LoVo (cell line): Measurements from ENCODE around the gene ANKRD55.

Experiments
- DNase-seq: peaks from one replicate; pipeline ENCODE4 v3.0.0-alpha.2; 2016; ENCODE audit warnings: low spot score

ANKRD55 gene

DNA sequence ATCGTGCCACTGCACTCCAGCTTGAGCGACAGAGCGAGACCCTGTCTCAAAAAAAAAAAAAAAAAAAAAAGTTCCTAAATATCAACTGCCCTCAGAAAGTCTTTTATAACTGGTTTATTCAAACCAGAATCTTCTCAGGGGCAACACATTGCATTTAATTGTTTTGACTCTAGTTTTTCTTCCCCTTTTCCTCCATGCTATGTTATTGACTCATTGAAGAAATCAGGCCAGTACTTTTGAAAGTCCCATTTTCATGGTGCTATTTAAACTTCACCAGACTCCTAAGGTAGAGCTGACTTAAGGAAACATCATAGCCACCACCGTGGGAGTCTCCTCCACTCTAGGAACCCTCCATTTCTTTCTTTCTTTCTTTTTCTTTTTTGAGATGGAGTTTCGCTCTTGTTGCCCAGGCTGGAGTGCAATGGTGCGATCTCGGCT, 155.3 kb downstream of the ANKRD55 start:
- no peak for DNase-seq

DNA sequence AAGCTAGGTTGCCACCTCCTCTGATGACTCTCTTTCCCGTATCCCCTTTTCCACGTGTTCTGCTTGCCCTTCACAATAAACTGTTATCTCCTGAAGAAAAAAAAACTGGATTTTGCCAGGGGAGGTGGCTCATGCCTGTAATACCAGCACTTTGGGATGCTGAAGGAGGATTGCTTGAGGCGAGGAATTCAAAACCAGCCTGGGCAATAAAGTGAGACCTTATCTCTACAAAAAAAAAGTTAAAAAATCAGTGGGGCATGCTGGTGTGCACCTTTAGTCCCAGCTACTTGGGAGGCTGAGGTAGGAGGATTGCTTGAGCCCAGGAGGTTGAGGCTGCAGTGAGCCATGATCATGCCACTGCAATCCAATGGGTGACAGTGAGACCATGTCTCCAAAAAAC, 156.6 kb downstream of the ANKRD55 start:
- no peak for DNase-seq

DNA sequence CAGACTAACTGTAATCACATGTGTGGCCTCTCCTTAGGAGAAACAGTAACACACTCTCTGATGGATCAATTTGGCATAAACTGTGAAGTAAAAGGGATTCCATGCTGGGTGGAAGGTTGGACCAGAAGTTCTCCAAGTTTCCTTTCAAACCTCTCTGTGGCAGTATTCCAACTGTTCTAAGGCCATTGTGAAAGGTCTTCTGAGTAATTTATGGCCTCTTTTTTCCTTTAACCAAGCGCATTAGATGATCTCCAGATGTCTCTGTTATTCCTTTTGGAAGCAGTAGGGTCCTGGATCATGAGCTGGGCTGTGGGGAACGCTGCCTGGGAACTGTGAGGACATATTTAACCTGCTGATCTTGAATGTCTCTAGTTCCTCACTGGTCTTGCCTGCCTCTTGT, 157.8 kb downstream of the ANKRD55 start:
- no peak for DNase-seq

DNA sequence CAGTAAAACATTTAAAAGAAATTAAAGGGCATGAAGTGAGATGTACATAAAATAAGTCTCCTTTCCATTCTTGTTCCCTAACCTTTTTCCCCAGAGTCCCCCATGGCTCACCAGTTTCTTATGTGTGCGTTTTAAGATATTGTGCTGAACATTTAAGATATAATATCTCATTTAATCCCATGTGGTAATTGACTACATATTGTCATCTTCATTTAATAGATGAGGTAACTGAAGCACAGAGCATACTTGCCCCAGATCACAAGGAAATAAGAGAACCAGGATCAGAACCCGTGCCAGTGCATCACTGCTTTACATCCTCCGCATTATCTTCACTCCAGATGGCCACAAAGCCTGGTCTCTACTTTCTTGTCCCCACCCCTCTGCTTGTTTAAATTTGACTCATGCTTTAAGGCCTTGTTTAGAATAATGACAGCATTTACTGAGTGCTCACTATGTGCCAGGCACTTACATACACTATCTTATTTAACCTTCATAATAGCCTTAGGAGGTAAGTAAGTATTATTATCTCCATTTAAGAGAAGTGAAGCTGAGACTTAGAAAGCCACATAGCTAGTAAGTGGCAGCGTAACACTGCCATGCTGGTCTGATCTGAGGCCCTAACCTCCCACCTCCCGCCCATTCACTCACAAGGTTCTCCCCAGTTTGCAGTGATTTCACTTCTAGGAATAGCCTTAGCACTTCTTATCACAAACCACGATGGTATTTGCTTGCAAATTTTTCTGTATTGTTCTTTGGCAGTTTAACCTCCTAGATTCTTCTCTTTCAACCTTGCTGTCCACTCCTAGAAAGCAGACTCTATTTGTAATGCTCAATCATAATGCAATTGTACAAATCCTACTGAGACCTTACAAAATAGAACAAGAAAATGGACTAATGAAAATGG, 160.0 kb downstream of the ANKRD55 start:
- no peak for DNase-seq

DNA sequence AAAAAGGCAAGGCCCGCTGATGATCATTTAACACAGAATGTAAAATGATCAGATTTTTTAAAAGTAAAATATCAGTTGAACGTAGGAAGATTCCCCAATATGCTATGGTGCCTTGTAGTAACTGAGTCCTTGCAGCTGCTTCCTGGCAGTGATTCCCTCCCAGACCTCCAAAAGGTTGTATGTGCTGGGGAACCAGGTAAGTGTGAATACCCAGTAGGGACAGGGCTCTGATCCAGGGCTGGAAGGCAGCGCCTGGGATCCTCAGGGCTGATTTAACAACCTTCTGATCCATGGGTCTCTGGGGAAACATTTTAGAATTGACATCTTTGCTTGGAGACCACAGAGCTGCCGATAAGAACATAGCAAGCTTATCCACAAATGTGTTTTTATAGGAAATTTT, 161.7 kb downstream of the ANKRD55 start:
- DNase-seq = no peak

DNA sequence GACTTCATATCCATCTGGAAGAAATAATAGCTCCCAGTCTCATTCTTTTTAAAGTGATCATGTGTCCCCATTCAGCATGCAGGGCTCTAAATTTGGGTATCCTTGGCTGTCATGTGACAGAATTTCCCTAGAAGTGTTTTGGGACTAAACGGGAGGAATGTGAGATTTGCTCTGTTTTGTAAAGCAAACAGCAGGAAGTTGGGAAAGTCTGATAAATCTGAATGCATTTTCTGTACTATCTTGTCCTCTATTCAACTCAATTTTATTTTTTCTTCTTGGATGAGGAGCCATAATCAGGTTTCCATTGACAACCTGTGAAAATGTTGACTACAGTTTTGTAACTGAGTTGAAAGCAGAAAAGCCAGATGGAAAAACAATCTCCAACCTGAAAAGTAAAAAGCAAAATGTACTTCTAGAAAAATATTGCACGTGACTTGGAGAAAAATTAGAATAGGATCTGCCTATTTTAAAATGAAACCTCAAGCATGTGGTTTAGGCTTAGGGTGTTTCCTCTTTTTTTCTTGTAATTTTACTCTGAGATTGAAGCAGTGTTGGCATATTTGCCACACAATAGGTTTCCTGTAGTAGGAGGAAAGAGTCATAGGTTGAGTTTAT, 162.2 kb downstream of the ANKRD55 start:
- no peak for DNase-seq

DNA sequence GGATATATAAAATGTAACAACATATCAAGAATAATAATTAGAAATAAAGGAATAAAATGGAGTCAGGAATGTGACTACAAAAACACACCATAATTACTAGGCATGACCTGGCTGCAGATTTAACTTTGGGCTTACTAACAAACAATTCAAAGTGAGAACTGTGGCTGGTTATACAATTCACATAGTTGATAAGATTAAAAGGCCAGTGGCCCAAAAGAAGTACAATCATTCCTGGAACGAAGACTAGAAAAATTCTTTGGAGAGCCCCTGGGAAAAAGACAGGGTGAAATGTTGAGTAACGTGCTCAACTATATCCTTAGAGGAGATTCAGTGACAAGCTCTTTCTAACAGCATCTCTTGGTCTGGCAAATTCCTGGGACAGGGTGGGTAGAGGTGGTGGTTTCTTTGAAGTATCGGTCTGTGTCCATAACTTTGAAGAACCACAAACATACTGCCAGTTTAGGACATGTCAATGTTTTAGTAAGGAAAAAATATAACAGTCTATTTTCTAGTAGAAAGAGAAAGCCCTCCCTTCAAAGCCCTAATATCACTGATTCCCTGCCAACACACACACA, 163.4 kb downstream of the ANKRD55 start:
- DNase-seq = no peak

DNA sequence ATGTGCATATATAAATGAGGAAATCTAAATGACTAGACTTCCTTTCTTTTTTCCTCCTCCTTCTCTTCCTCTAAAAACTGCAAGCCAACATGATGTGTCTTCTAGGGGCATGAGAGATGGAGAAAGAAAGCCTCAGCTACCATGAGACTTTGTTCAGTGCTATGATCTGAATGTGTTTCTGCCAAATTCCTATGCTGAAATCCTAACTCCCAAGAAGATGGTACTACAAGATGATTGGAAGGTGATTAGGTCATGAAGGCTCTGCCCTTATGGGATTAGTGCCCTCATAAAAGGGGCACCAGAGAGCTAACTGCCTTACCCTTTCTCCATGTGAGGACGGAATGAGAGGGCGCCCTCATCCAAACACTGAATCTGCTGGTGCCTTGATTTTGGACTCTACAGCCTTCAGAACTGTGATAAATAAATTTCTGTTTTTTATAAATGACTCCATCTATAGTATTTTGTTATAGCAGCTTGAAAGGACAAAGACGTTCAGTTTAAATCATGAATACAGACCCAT, 166.1 kb downstream of the ANKRD55 start:
- DNase-seq = no peak

DNA sequence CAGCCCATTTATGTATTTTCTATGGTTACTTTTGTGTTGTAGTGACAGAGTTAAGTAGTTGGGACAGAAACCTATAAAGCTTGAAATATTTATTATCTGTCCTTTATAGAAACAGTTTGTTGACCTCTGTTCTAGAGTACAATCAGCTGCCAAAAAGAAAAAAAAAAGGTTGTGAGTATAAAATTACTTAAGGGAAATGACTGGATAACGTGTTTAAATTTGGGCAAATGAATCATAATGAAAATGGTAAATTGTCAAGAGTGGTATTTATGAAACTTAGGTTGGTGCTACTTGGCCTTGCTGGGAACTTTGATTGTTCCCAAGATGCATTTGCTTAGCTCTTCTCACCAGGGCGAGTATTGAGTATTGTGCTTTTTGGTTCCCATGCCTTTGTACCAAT, 168.1 kb downstream of the ANKRD55 start:
- no peak for DNase-seq

DNA sequence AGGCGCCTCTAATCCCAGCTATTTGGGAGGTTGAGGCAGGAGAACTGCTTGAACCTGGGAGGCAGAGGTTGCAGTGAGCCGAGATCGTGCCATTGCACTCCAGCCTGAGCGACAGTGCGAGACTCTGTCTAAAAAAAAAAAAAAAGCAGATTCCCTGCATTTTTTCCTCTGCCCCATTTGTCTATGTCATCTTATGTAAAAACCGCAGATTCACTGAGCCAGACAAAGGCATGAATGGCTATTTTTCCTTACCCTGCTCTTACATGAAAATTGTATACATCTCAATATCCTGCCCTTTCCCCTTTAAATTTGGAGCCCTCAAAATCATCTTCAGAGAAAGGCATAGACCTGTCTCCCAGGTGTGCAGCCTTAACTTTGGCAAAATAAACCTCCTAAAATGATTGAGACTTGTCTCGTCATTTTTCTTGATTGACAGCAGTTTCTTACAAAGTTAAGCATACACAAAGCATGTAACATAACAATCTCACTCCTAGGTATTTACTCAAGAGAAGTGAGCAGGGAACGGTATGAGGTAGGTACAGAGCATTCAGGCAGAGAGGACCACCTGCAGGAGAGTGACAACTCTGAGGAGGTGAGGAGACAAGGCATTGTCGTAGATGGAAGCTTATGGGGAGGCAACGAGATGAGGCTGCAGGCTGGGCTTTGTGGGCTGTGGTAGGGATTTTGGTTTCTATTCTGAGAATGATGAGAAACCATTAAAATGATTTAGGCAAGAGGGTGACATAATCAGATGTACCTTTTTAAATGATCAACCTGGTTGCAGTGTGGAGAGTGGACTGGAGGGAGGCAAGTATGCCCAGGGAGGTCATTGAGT, 172.6 kb downstream of the ANKRD55 start:
- DNase-seq = no peak

DNA sequence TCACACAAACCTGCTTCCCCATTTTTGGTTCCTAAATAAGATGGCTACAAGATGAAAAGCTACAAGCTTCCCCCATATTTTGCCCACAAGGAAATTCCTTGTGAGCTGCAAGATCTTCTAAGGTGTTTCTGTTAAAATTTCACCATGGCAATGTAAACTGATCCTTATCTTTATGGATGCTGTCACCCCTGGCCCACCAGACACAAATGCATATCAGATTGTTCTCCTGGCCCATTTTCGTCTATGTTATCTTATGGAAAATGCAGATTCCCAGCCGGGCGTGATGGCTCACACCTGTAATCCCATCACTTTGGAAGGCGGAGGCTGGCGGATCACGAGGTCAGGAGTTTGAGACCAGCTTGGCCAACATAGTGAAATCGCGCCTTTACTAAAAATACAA, 173.3 kb downstream of the ANKRD55 start:
- no peak for DNase-seq

DNA sequence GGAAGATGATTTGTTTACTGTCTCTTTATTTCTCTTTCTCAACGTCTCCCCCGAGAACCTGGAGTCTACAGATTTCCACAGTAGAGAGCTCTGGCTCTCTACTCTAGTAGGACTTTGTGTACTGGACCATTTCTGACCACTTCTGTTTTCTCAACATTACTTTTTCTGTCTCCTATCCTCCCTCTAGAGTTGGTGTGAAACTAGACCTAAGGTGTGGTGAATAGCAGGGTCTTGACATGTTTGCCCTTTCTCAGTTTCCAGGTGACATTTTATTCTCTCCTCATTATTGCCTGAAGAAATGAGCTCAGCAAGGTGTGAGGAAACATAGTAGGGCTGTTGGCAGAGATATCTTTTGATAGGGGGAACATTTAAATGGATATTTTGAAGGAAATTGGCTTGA, 176.3 kb downstream of the ANKRD55 start:
- no peak for DNase-seq

DNA sequence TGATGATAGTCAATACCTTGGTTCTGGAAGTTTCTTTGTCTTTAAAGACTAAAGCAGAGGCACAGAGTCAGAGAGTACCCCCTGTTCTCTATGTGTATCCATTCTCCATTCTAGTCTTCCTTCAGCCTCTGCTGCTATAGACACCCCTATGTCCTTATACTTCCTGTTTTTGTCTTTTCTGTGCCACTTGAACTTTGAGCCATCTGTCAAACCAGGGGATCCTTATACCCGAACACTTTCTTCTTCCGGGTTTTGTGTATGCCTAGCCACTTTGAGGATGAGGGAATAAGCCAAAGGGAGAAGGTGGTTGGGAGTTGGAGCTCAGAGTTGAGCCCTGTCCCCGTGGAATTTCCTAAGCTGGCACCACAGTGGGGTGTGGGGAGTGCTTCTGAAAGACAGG, 177.3 kb downstream of the ANKRD55 start:
- DNase-seq = no peak

DNA sequence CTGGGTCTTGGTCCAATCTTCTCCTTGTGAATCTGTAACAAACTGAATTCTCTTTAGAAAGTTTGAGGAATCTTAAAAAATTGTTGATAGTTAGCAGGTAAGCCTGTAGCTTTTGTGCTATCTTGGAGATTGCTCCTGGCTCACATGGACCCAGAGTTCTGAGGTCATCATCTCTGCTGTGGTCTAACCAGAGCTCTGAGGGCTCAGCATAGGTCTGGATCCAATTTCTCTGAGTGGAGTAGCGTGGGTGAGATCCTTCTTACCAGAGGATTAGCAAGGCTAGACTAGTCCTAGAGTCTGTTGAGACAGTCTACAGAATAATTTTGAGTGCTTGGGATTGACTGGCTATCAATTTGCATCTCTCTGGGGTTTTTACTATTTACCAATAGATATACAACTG, 177.8 kb downstream of the ANKRD55 start:
- no peak for DNase-seq

DNA sequence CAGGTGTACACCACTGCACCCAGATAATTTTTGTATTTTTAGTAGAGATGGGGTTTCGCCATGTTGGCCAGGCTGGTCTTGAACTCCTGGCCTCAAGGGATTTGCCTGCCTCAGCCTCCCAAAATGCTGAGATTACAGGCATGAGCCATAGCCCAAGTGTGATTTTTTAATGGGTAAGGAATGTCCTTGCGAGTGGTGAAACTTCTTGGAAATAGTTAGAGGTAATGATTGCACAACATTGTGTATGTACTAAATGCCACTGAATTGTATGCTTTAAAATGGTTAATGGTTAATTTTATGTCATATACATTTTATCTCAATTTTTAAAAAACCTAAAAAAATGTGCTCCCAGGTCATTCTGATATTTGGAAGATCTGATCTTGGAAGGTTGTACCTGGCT, 178.5 kb downstream of the ANKRD55 start:
- no peak for DNase-seq

DNA sequence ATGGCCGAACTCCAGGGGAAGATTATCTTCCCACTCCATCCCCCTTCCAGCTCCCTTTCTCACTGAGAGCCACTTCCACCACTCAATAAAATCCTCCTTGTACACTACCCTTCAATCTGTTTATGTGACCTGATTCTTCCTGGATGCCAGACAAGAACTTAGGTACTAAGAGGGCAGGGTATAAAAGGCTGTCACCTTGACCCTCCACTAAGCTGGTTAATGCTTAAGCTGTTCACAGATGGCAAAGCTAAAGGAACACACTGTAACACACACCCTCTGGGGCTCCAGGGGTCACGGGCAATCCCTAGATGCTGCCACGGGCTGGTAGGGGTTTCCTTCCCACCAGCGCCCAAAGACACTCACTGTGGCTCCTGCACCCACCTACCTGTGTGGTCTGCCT, 179.8 kb downstream of the ANKRD55 start:
- no peak for DNase-seq

DNA sequence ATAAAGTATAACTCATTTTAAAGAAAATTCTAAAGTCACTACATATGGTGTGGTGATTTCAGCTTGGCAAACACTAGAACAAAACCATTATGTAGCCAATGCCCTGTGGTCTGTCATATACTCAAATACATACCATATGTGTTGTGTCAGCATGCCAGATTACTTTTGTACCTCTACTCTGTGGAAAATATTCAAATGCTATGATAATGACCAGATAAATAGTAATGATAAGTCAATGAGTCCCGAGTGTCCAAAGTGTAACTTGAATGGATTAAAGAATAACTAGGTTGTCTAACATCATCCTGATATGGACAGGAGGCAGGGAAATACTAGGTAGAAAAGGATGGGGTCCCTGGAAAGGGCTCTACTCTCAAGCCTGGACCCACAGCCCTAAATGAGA, 180.4 kb downstream of the ANKRD55 start:
- DNase-seq = no peak

DNA sequence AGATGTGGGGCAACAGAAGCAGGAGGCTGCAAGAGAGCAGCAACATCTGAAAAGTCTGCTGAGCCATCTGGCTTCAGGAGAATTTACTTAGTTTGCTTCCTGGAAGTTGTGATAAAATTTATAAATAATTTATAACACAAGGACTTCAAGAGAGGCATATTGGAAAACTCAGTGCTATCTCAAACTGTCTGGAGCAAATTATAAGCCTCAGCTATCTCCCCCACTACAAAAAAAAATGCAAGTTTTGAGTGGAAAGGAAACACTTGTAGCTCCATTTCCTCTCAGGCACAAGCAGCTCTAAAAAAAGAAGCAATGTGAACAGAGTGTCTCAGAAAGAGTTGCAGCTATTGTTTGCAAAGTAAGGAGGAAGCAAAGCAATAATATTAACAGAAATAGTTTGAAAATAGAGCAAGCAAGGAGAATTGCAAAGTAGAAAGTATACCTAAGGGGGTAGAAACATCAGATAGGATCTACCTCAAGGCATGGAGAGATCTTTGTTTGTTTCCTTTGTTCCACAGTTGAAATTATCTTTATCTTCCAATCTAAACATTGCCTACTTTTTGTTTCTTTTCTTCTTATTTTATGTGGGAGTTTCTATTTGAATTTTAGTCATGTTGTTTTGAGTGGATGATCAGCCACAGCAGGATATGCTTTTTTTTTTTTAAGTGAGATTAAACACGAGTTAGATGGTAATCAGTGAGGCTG, 182.4 kb downstream of the ANKRD55 start:
- no peak for DNase-seq
